Head of caudate nucleus (tissue), 42 donors: ENCODE data around the gene EGLN2.
A peak's percentile ranks its signal among the peaks of the same experiment; 100 is the strongest.
"Not testable (repeated sequence)": the region's sequence is repeated elsewhere in the genome, so short reads cannot be mapped to it uniquely, and the experiment has no call there.

ENCODE experiments used
- DNase-seq, 42 donors: peaks; one replicate each; pipeline versions ENCODE4 v3.0.0 to v3.0.0-alpha.2; 2020 to 2021; ENCODE audit warnings: mixed read lengths in 7 of 42
- intact Hi-C: fragments of 100-400 bp; cut with DNase I; formaldehyde crosslinking; loops from one replicate; pipeline ENCODE4 v1.15.0; 2022

EGLN2 gene

GRCh38 chr19:40810160-40810559 is 11.2 kb downstream of the EGLN2 start:
- peak in 1 of 42 donors; percentile 46 for DNase-seq
- intact Hi-C loops: no loop called here

DNA sequence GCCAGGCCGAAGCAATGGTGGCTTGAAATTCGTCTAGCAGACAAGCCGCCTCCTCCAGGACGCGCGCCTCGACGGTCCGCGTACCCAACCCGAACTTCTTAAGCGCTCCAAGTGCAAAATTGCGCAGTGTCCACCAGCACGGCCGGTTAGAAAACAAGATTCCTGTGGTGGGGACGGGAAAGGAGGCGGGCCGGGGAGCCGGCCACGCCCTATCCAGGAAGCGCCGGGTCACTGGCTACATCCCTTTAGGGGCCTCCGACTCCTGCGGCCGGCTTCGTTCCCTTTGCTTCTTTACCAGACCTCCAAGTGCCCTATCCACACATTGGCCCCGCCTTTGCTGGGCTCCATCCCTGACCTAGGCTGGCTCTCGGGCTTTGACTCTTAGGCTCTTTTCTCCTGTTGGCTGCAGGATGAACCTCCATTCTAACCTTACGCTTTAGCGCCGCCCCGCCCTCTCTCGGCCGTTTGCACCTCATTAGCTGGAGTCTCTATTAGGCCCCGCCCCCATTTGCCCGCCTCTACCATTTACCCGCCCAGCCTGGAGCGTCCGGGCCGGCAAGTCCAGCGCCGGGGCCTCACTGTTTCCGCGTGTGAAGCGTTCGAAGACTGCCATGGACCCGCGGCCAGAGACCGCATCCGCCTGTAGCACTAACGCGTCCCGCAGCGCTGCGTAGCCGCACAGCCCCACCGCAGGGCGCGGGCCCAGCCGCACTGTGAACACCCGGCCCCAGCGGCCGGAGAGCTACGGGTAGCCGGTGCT is 11.8 kb downstream of the EGLN2 start:
- peak; percentile 64 to 88 (median 76) for DNase-seq
- intact Hi-C loops: not testable (repeated sequence)

GRCh38 chr19:40811478-40812341 is 12.7 kb downstream of the EGLN2 start:
- intact Hi-C loops: no loop called here

GRCh38 chr19:40812571-40812970 is 13.6 kb downstream of the EGLN2 start:
- intact Hi-C loops, DNase-seq: not testable (repeated sequence)

More at GRCh38 chr19:40811478-40812341, 12.7 kb downstream of the EGLN2 start:
- DNase-seq: peak in 38 of 42 donors; percentile 52 to 90 (median 70)

GRCh38 chr19:40813182-40813581 is 14.2 kb downstream of the EGLN2 start:
- DNase-seq: peak in 1 of 42 donors; percentile 35
- intact Hi-C loops: no loop called here

DNA sequence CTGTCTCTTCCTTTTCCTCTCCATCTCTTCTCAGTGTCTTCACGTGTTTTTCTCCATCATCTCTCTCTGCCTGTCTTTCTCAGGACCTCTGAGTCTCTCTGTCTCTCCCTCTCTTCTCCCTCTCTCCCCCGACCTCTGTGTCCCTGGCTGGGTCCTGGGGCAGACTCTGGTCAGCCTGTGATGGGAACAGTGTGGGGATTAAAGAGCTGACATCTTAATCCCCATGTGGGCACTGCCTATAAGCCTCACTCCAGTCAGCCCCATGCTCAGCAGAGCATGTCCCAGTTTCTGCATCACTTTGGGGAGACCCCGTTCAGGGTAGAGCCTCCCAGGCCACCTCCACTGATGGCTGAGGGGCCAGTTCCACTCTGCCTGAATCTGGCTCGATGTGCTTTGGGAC is 16.2 kb downstream of the EGLN2 start:
- intact Hi-C loops: no loop called here
- no peak for DNase-seq

DNA sequence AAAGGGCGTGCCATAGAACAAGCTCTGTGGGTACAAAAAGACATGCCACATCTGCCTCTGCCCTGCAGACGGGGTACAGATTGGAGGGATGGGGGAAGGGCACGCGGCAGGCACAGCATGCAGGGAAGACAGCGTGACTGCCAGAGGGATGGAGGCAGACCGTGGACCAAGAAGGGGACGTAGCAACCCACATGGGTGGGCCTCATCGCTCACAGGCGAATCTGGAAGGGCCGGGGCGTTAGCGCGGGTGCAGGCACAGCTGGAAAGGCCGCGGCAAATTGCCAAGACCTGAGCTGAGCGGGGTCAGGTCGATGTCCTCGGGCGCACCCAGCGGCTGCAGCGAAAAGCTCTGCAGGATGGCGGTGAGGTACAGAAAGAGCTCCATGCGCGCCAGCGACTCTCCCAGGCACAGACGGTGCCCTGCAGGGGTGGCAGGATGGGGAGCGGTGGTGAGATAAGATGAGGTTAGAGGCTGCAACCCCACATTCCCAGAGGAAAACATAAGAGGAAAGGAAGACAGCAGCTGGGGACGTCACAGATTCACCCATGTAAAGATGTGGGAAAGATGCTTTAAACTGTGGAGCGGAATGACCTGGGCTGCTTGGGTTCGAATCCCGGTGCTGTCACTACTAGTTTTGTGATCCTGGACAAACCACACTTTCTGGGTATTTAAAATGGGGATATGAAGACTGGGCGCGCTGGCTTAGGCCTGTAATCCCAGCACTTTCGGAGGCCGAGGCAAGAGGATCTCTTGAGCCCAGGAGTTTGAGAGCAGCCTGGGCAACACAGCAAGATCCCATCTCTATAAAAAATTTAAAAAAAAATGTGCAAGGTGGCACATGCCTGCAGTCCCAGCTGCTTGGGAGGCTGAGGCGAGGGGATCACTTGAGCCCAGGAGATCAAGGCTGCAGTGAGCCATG is 19.7 kb downstream of the EGLN2 start:
- intact Hi-C loops: not testable (repeated sequence)
- peak in 41 of 42 donors; percentile 56 to 88 (median 76) for DNase-seq

- peak in 15 of 42 donors; percentile 39 to 85 (median 61) for DNase-seq
- intact Hi-C loops: loop anchor here (5.0 kb wide), 1 partner anchor 157 kb away; no protein-coding TSS in a partner anchor
These were observed 20.7 kb downstream of the EGLN2 start for GRCh38 chr19:40819479-40820234.

DNA sequence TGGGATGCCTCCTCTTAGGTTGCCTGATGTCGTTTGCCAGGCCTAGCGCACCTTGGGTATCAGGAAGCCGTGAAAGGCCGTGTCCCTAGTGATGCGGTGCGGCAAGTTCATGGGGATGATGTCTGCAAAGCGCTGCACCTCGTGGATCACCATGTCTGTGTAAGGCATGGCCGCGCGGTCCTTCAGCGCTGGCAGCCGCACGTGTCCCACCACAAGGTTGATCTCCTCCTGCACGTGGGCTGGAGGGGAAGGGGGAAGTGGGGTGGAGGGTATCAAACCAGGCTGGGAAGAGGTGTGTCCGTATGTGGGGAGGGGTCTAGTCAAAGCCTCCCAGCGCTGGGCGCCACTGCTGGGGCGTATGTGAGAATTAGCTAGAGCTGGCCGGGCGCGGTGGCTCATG is 23.2 kb downstream of the EGLN2 start:
- peak in 1 of 42 donors; percentile 17 for DNase-seq
- intact Hi-C loops: loop anchor here (5.0 kb wide), 1 partner anchor 160 kb away; no protein-coding TSS in a partner anchor

GRCh38 chr19:40822704-40823553 is 23.9 kb downstream of the EGLN2 start:
- intact Hi-C loops: loop anchor here (5.0 kb wide), 1 partner anchor 161 kb away; no protein-coding TSS in a partner anchor
- DNase-seq: peak in 4 of 42 donors; percentile 14 to 46 (median 25)

- intact Hi-C loops: loop anchor here (5.0 kb wide), 1 partner anchor 163 kb away; no protein-coding TSS in a partner anchor
- DNase-seq: not testable (repeated sequence)
These were observed 25.9 kb downstream of the EGLN2 start for GRCh38 chr19:40824916-40825315.

DNA sequence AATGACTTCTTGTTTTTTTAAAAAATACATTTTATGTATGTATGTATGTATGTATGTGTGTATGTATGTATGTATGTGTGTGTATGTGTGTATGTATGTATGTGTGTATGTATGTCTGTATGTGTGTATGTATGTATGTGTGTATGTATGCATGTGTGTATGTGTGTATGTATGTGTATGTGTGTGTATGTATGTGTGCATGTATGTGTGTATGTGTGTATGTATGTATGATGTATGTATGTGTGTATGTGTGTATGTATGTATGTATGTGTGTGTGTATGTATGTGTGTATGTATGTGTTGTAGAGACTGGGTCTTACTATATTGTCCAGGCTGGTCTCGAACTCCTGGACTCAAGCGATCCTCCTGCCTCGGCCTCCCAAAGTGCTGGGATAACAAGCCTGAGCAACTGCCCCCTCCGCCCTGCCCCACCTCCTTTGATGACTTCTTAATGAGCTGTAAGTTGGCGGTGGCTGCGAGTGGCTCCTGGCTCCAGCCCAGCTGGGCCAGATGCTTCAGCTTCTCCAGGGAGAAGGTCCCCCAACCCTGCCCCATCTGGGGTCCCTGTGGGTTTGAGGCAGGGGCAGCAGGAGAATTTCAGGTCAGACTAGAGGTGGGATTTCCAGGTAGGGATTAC is 26.6 kb downstream of the EGLN2 start:
- intact Hi-C loops, DNase-seq: not testable (repeated sequence)

GRCh38 chr19:40826312-40826698 is 27.3 kb downstream of the EGLN2 start:
- intact Hi-C loops, DNase-seq: not testable (repeated sequence)

DNA sequence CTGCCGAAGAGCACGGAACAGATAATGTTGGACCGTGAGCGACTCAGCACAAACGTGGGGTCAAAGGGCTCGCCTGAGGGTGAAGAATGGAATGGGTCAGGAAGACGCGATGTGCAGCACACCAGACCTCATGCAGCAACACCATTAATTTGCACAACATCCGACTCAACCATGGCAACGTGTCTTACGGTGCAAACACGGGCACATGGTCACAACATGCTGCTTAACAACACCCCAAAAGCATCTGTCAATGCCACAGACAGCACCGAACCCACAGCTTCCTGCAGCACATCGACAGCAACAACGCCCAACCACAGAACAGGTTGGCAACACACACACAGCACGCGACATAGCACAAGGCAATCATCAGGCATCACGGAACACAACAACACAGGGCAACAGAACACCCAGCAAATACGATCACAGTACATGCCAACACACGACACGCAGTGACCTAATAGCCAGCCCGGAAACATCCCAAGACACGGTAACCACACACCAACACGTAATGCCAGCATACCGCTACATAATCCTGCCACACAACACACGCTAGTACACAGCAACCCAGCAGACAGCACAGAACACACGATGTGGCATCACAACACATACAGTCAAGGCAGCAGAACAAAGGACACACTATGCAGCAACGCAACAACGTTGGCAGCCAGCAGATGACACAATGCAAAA is 27.9 kb downstream of the EGLN2 start:
- peak in 3 of 42 donors; percentile 16 to 56 (median 29) for DNase-seq
- intact Hi-C loops: not testable (repeated sequence)

GRCh38 chr19:40827386-40828247 is 28.6 kb downstream of the EGLN2 start:
- peak in 2 of 42 donors; percentile 12 to 14 for DNase-seq

More at GRCh38 chr19:40827386-40828247, 28.6 kb downstream of the EGLN2 start:
- intact Hi-C loops: no loop called here
